SH-SY5Y (cell line): ENCODE results near the gene RAB7A.

Source experiments
- GATA2 ChIP-seq: IDR thresholded peaks from 2 replicates; pipeline ENCODE4 v1.6.1; 2011; ENCODE audit warnings: mild to moderate bottlenecking, low read depth, low read length
- GATA3 ChIP-seq: IDR thresholded peaks from 2 replicates; pipeline ENCODE4 v1.6.1; 2011; ENCODE audit warnings: low read depth, mild to moderate bottlenecking, low read length, moderate library complexity

- no peak for TF ChIP-seq GATA2
- TF ChIP-seq GATA3: no peak
Measured at GRCh38 chr3:128823008-128823407, 97.0 kb downstream of the RAB7A start.
